ENCODE results near the gene CCDC24.

DNA sequence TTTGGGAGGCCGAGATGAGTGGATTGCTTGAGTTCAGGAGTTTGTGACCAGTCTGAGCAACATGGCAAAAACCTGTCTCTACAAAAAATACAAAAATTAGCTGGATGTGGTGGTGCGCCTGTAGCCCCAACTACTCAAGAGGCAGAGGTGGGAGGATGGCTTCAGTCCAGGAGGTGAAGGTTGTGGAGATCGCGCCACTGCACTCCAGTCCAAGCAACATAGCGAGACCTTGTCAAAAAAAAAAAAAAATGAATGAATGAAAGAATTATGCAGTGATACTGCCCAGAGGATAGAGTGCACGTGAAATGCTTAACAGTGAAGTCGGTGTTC, 22.0 kb upstream of the CCDC24 start:
- TF ChIP-seq, protein P1, sequence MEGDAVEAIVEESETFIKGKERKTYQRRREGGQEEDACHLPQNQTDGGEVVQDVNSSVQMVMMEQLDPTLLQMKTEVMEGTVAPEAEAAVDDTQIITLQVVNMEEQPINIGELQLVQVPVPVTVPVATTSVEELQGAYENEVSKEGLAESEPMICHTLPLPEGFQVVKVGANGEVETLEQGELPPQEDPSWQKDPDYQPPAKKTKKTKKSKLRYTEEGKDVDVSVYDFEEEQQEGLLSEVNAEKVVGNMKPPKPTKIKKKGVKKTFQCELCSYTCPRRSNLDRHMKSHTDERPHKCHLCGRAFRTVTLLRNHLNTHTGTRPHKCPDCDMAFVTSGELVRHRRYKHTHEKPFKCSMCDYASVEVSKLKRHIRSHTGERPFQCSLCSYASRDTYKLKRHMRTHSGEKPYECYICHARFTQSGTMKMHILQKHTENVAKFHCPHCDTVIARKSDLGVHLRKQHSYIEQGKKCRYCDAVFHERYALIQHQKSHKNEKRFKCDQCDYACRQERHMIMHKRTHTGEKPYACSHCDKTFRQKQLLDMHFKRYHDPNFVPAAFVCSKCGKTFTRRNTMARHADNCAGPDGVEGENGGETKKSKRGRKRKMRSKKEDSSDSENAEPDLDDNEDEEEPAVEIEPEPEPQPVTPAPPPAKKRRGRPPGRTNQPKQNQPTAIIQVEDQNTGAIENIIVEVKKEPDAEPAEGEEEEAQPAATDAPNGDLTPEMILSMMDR (IDR thresholded peaks at IDR 0.05; ENCODE audit: low read length) = no peak
- TF ChIP-seq EZH2 (IDR thresholded peaks at IDR 0.05; ENCODE audit: borderline replicate concordance, low read length) = no peak
